Spleen (tissue), 7 donors: ENCODE results near the gene MED29.

Experiments
- POLR2AphosphoS5 ChIP-seq, 3 donors: sonication (generic); formaldehyde crosslinking; IDR thresholded peaks; one replicate each; pipeline ENCODE4 v1.5.1; 2017; ENCODE audit warnings: antibody characterized with exemption in 3 of 3
- TF ChIP-seq, protein P1 (sequence below), 11 experiments: fragments of 200-600 bp in 7 of 11; fragments of 450-650 bp in 4 of 11; sonication (generic) in 4 of 11; IDR thresholded peaks in 8 of 11; conservative IDR thresholded peaks in 3 of 11; 1 replicate in 7 of 11; 2 replicates in 4 of 11; pipeline versions ENCODE4 v1.4.0 to v1.8.0; 2016 to 2021; ENCODE audit warnings: antibody characterized with exemption in 11 of 11, inconsistent platforms in 4 of 11, mild to moderate bottlenecking in 1 of 11
- donor health status: DM: no; HTN: no; CAD: no; lungs with moderate emphysema.
- donor health status: DM: no; HTN: no; CAD: no.
- donor health status: DM: no; HTN: no; CAD: no.

DNA sequence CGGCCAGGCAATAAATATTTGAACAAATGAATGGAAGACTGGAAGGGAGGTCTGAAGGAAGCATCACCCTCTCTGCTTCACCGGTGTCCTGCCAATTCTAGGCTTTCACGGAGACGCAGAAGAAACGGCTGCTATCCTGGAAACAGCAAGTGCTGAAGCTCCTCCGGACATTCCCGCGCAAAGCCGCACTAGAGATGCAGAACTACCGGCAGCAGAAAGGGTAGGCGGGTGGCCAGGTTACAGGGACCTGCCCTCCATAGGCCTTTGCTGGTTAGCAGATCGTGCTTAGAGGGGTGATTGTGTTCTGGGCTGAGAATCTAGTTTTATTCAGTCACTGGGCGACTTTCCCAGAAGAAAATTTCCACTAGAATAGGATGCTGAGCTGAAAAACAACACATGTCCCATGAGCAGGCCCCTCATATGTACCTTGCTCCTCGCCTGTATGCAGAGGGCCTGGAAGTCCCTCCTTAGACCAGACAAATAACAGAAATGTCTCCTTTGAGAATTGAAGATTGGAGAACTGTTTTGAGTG is 11.2 kb upstream of the MED29 start:
- TF ChIP-seq, protein P1, sequence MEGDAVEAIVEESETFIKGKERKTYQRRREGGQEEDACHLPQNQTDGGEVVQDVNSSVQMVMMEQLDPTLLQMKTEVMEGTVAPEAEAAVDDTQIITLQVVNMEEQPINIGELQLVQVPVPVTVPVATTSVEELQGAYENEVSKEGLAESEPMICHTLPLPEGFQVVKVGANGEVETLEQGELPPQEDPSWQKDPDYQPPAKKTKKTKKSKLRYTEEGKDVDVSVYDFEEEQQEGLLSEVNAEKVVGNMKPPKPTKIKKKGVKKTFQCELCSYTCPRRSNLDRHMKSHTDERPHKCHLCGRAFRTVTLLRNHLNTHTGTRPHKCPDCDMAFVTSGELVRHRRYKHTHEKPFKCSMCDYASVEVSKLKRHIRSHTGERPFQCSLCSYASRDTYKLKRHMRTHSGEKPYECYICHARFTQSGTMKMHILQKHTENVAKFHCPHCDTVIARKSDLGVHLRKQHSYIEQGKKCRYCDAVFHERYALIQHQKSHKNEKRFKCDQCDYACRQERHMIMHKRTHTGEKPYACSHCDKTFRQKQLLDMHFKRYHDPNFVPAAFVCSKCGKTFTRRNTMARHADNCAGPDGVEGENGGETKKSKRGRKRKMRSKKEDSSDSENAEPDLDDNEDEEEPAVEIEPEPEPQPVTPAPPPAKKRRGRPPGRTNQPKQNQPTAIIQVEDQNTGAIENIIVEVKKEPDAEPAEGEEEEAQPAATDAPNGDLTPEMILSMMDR (IDR thresholded peaks at IDR 0.05 in 8 of 11, conservative IDR thresholded peaks at IDR 0.05 in 3 of 11), result no peak
- no peak for TF ChIP-seq POLR2AphosphoS5 (IDR thresholded peaks at IDR 0.05)
